Measurements from ENCODE around the gene EPB41L2. TPM values are rescaled to one million over a fixed set of nuclear protein-coding genes. Genes with fewer than 3 reads are reported as not detected.

The EPB41L2 gene
- total RNA-seq, 4 donors from 2014 or later, result 46.1 to 258 (median 88.3) TPM

DNA sequence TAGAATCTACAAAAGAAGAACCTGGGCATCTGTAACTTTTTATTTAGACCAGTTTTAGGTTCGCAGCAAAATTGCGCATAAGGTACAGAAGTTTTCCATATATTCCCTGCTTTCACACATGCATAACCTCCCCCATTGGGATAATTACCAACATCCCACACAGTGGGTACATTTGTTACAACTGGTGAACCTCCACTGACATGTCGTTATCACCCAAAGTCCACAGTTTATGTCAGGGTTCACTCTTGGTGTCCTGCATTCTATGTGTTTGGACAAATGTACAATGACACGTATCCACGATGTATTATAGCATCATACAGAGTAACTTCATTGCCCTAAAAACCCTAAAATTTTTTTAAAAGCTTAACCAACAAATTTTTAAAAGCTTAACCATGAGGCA, 126.1 kb downstream of the EPB41L2 start:
- H3K4me1 ChIP-seq, result peaks cover 0 to 14% (median 0%) of the 10 kb centered on the region in 4 donors
- H3K4me3 ChIP-seq, result no peak overlapping the region
- no peaks in the 10 kb centered on the region for H3K27me3 ChIP-seq
- H3K27ac ChIP-seq, result no peak overlapping the region
- no peak for DNase-seq
- H3K36me3 ChIP-seq, result no peaks in the 10 kb centered on the region
- H3K9me3 ChIP-seq, result no peaks in the 10 kb centered on the region
- TF ChIP-seq CTCF (IDR thresholded peaks at IDR 0.05), result no peak
- TF ChIP-seq POLR2A (IDR thresholded peaks at IDR 0.05), result no peak

DNA sequence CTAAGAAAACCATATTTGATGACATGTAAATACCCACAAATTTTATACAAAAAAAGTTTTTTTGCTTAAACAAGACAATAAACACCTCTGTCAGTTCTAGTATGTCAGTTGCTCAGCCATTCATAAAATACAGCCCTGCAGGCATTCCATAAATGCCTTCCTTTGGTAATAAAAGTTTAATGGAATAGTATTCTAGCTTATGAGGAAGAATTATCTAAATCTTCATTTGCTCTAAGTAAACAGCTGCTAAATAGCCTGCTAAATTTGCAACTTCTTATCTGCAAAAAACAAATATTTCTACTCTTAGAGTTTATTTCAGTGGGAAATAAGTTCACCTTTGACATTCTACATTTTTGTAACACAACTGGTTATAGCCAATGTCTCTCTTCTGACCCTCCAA, 127.1 kb downstream of the EPB41L2 start:
- peaks cover 0 to 14% (median 0%) of the 10 kb centered on the region in 4 donors for H3K4me1 ChIP-seq
- H3K36me3 ChIP-seq, result no peaks in the 10 kb centered on the region
- no peak overlapping the region for H3K4me3 ChIP-seq
- no peaks in the 10 kb centered on the region for H3K9me3 ChIP-seq
- no peak overlapping the region for H3K27ac ChIP-seq
- no peaks in the 10 kb centered on the region for H3K27me3 ChIP-seq
- DNase-seq, result no peak
- no peak for TF ChIP-seq POLR2A (IDR thresholded peaks at IDR 0.05)
- TF ChIP-seq CTCF (IDR thresholded peaks at IDR 0.05), result no peak

- peaks cover 0 to 14% (median 0%) of the 10 kb centered on the region in 4 donors for H3K4me1 ChIP-seq
- no peaks in the 10 kb centered on the region for H3K36me3 ChIP-seq
- H3K27me3 ChIP-seq, result no peaks in the 10 kb centered on the region
- no peak for DNase-seq
- no peak overlapping the region for H3K4me3 ChIP-seq
- H3K27ac ChIP-seq, result no peak overlapping the region
- no peaks in the 10 kb centered on the region for H3K9me3 ChIP-seq
- TF ChIP-seq POLR2A (IDR thresholded peaks at IDR 0.05) (no peak), CTCF (IDR thresholded peaks at IDR 0.05) (no peak)
Measured at GRCh38 chr6:130934848-130935585, 128.0 kb downstream of the EPB41L2 start.

DNA sequence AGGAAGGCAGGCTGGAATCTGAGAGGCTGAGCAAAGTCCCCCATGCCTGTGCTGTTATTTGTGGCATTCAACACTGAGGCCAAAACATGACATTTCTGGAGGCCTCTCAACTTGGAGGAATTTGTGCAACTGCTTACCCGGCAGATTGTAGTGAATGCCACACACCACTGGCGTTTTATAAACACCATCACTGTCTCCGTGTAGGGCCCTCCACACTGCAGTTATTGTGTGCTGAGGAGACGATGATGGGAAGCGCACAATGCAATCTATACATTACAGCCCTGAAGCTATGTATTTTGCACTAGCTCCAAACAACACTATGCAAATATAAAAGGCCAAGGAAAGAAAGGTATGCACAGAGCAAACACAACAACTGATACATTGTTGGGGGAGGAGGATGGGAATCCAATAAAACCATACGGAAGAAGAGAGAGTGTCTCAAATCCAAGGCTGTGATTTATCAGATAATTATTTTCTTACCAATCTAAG, 129.3 kb downstream of the EPB41L2 start:
- Histone ChIP-seq H3K4me1 (peaks cover 0 to 14% (median 0%) of the 10 kb centered on the region in 4 donors), H3K4me3 (no peak overlapping the region), H3K27me3 (no peaks in the 10 kb centered on the region), H3K9me3 (no peaks in the 10 kb centered on the region), H3K36me3 (no peaks in the 10 kb centered on the region), H3K27ac (no peak overlapping the region)
- no peak for TF ChIP-seq CTCF (IDR thresholded peaks at IDR 0.05)
- no peak for TF ChIP-seq POLR2A (IDR thresholded peaks at IDR 0.05)
- DNase-seq, result no peak

- Histone ChIP-seq H3K27ac (no peak overlapping the region), H3K9me3 (no peaks in the 10 kb centered on the region), H3K4me1 (peaks cover 0 to 14% (median 0%) of the 10 kb centered on the region in 4 donors), H3K36me3 (no peaks in the 10 kb centered on the region), H3K27me3 (no peaks in the 10 kb centered on the region), H3K4me3 (no peak overlapping the region)
- no peak for DNase-seq
- TF ChIP-seq CTCF (IDR thresholded peaks at IDR 0.05) (no peak), POLR2A (IDR thresholded peaks at IDR 0.05) (no peak)
Measured at GRCh38 chr6:130932921-130933320, 130.1 kb downstream of the EPB41L2 start.

Measured in Peyer's patch (tissue), 4 donors.